ENCODE data around the gene AGER.
A peak's percentile ranks its signal among the peaks of the same experiment; 100 is the strongest.

The AGER gene

GRCh38 chr6:32167761-32168262, 16.2 kb downstream of the AGER start:
- DNase-seq, result no peak

- no peak for DNase-seq
These were observed 16.8 kb downstream of the AGER start for GRCh38 chr6:32167154-32167760.

GRCh38 chr6:32166411-32167061, 17.5 kb downstream of the AGER start:
- DNase-seq, result no peak

- DNase-seq, result no peak
These were observed 19.8 kb downstream of the AGER start, which contains the start of gene EGFL8 for GRCh38 chr6:32164295-32164694. Gene EGFL8 (plus strand): TSS chr6:32164595. CDS start chr6:32166166, 1,571 bp downstream.

GRCh38 chr6:32163559-32164258, 20.3 kb downstream of the AGER start:
- DNase-seq, result no peak

- no peak for DNase-seq
These were observed 26.0 kb downstream of the AGER start for GRCh38 chr6:32158052-32158451.

GRCh38 chr6:32156891-32157290, 27.2 kb downstream of the AGER start:
- no peak for DNase-seq

GRCh38 chr6:32154514-32155161, 29.4 kb downstream of the AGER start:
- DNase-seq, result peak; percentile 18

GRCh38 chr6:32153564-32154513, 30.2 kb downstream of the AGER start, which contains the start of gene PPT2:
Gene PPT2 (plus strand): TSS chr6:32154141. CDS start chr6:32154595, 454 bp downstream.
- peak; percentile 75 for DNase-seq

GRCh38 chr6:32152769-32153563, 31.1 kb downstream of the AGER start:
- no peak for DNase-seq

- DNase-seq, result no peak
These were observed 31.9 kb downstream of the AGER start, which contains the start of gene PRRT1 for GRCh38 chr6:32151863-32152768. Gene PRRT1 (minus strand): TSS chr6:32151939. CDS start chr6:32151827, 112 bp downstream.

GRCh38 chr6:32151181-32151862, 32.7 kb downstream of the AGER start:
- no peak for DNase-seq

GRCh38 chr6:32149932-32150870, 33.9 kb downstream of the AGER start:
- DNase-seq, result no peak

GRCh38 chr6:32149092-32149755, 34.8 kb downstream of the AGER start:
- no peak for DNase-seq

GRCh38 chr6:32148289-32149091, 35.6 kb downstream of the AGER start:
- no peak for DNase-seq

GRCh38 chr6:32147401-32148132, 36.5 kb downstream of the AGER start:
- DNase-seq, result no peak
